ENCODE data around the gene HOXA9. TPM values are rescaled to one million over a fixed set of nuclear protein-coding genes. Genes with fewer than 3 reads are reported as not detected.

HOXA9 gene
- total and polyA plus RNA-seq, 10 donors, result 0.46 to 3.0 (median 0.98) TPM

- Histone ChIP-seq H3K4me1 (peaks cover 0 to 41% (median 16%) of the 10 kb centered on the region in 6 donors), H3K27me3 (replicated peaks in 1 of 7) (peaks cover 0 to 42% (median 0%) of the 10 kb centered on the region in 7 donors), H3K4me3 (no peak overlapping the region), H3K36me3 (no peaks in the 10 kb centered on the region), H3K27ac (no peak overlapping the region), H3K9me3 (no peaks in the 10 kb centered on the region)
- TF ChIP-seq POLR2AphosphoS5 (IDR thresholded peaks at IDR 0.05) (no peak), CTCF (IDR thresholded peaks at IDR 0.05 in 8 of 11, conservative IDR thresholded peaks at IDR 0.05 in 3 of 11) (no peak), POLR2A (IDR thresholded peaks at IDR 0.05) (no peak)
- no peak for DNase-seq
- intact Hi-C loops (cut with DNase I; ENCODE audit: low total_unique reads), result no loop called here
- WGBS, 5 donors, result 18 to 33% (median 28%) methylated on average over 2 of the region's 2 CpGs
Observed at GRCh38 chr7:27134392-27134791, 30.9 kb downstream of the HOXA9 start.

- Histone ChIP-seq H3K9me3 (no peaks in the 10 kb centered on the region), H3K36me3 (no peaks in the 10 kb centered on the region), H3K4me1 (peaks cover 0 to 49% (median 17%) of the 10 kb centered on the region in 6 donors), H3K27ac (peak overlapping the region in 1 of 8 donors; percentile 22), H3K27me3 (replicated peaks in 1 of 7) (peaks cover 0 to 38% (median 0%) of the 10 kb centered on the region in 7 donors), H3K4me3 (no peak overlapping the region)
- DNase-seq, result no peak
- intact Hi-C loops (cut with DNase I; ENCODE audit: low total_unique reads), result no loop called here
- TF ChIP-seq POLR2A (IDR thresholded peaks at IDR 0.05) (no peak), CTCF (IDR thresholded peaks at IDR 0.05 in 8 of 11, conservative IDR thresholded peaks at IDR 0.05 in 3 of 11) (no peak), POLR2AphosphoS5 (IDR thresholded peaks at IDR 0.05) (no peak)
- 68 to 82% (median 79%) methylated on average over 18 of the region's 18 CpGs for WGBS, 5 donors
Observed at GRCh38 chr7:27133409-27134231, 31.7 kb downstream of the HOXA9 start.

GRCh38 chr7:27132978-27133377 is 32.4 kb downstream of the HOXA9 start:
- Histone ChIP-seq H3K36me3 (no peaks in the 10 kb centered on the region), H3K27me3 (replicated peaks in 1 of 7) (peaks cover 0 to 38% (median 0%) of the 10 kb centered on the region in 7 donors), H3K27ac (no peak overlapping the region), H3K4me1 (peaks cover 0 to 50% (median 20%) of the 10 kb centered on the region in 6 donors), H3K4me3 (no peak overlapping the region), H3K9me3 (no peaks in the 10 kb centered on the region)
- TF ChIP-seq POLR2A (IDR thresholded peaks at IDR 0.05) (no peak), CTCF (IDR thresholded peaks at IDR 0.05 in 8 of 11, conservative IDR thresholded peaks at IDR 0.05 in 3 of 11) (no peak), POLR2AphosphoS5 (IDR thresholded peaks at IDR 0.05) (no peak)
- intact Hi-C loops (cut with DNase I; ENCODE audit: low total_unique reads), result no loop called here
- WGBS, 5 donors, result 69 to 84% (median 82%) methylated on average over 6 of the region's 6 CpGs
- DNase-seq, result no peak

GRCh38 chr7:27132214-27132613 is 33.1 kb downstream of the HOXA9 start:
- TF ChIP-seq POLR2A (IDR thresholded peaks at IDR 0.05) (no peak), POLR2AphosphoS5 (IDR thresholded peaks at IDR 0.05) (no peak), CTCF (IDR thresholded peaks at IDR 0.05 in 8 of 11, conservative IDR thresholded peaks at IDR 0.05 in 3 of 11) (no peak)
- intact Hi-C loops (cut with DNase I; ENCODE audit: low total_unique reads), result no loop called here
- DNase-seq, result no peak
- Histone ChIP-seq H3K27ac (peak overlapping the region in 4 of 8 donors; percentile 91 to 94 (median 92)), H3K9me3 (no peaks in the 10 kb centered on the region), H3K4me3 (no peak overlapping the region), H3K36me3 (no peaks in the 10 kb centered on the region), H3K4me1 (peaks cover 0 to 50% (median 21%) of the 10 kb centered on the region in 6 donors), H3K27me3 (replicated peaks in 1 of 7) (peaks cover 0 to 35% (median 0%) of the 10 kb centered on the region in 7 donors)
- 83 to 97% (median 87%) methylated on average over 2 of the region's 2 CpGs for WGBS, 5 donors
